GM18520 (cell line): ENCODE measurements around the gene SLC7A7.
"Not testable (repeated sequence)": the region's sequence is repeated elsewhere in the genome, so short reads cannot be mapped to it uniquely, and the experiment has no call there.

ENCODE experiments used
- ATAC-seq: cut with Tn5 transposase; IDR thresholded peaks from one replicate; pipeline ENCODE4 v1.9.1; 2021; ENCODE audit not compliant: unreplicated experiment

SLC7A7 gene

GRCh38 chr14:22814941-22815713 lies at the start of gene SLC7A7:
SLC7A7 (minus strand) TSS chr14:22815435; CDS start chr14:22813398, 2,037 bp downstream.
- no peak for ATAC-seq

- no peak for ATAC-seq
Observed at GRCh38 chr14:22864979-22865378, 49.7 kb upstream of the SLC7A7 start.

GRCh38 chr14:22861651-22862050 lies 46.4 kb upstream of the SLC7A7 start:
- ATAC-seq: no peak

GRCh38 chr14:22860377-22860776 lies 45.1 kb upstream of the SLC7A7 start:
- ATAC-seq: not testable (repeated sequence)

GRCh38 chr14:22856428-22856827 lies 41.2 kb upstream of the SLC7A7 start:
- ATAC-seq: no peak

- no peak for ATAC-seq
Observed at GRCh38 chr14:22854963-22855724, 39.9 kb upstream of the SLC7A7 start.

- ATAC-seq: not testable (repeated sequence)
Observed at GRCh38 chr14:22854296-22854695, 39.1 kb upstream of the SLC7A7 start.

GRCh38 chr14:22852940-22853767 lies 37.9 kb upstream of the SLC7A7 start:
- no peak for ATAC-seq

- no peak for ATAC-seq
Observed at GRCh38 chr14:22852599-22852939, 37.3 kb upstream of the SLC7A7 start.

- ATAC-seq: not testable (repeated sequence)
Observed at GRCh38 chr14:22852178-22852577, 36.9 kb upstream of the SLC7A7 start.

GRCh38 chr14:22850944-22851764 lies 35.9 kb upstream of the SLC7A7 start:
- no peak for ATAC-seq

GRCh38 chr14:22849212-22849819 lies 34.1 kb upstream of the SLC7A7 start:
- ATAC-seq: no peak

- ATAC-seq: no peak
Observed at GRCh38 chr14:22848351-22849164, 33.3 kb upstream of the SLC7A7 start.

GRCh38 chr14:22847661-22848341 lies 32.6 kb upstream of the SLC7A7 start:
- ATAC-seq: no peak

GRCh38 chr14:22846811-22847307 lies 31.6 kb upstream of the SLC7A7 start:
- no peak for ATAC-seq

GRCh38 chr14:22845821-22846625 lies 30.8 kb upstream of the SLC7A7 start:
- ATAC-seq: no peak

- no peak for ATAC-seq
Observed at GRCh38 chr14:22845103-22845394, 29.8 kb upstream of the SLC7A7 start.
